Memory B cell (primary cell): ENCODE results near the gene NEK1.

Experiments used
- ATAC-seq: fragments of 150-1000 bp; cut with Tn5 transposase; 2 replicates; pipeline ENCODE4 v1.10.0; 2021; ENCODE audit warnings: low read depth, mild to moderate bottlenecking, moderate library complexity
- DNase-seq, 2 donors: peaks; one replicate each; pipeline ENCODE4 v3.0.0; 2022; ENCODE audit warnings: low spot score in 2 of 2
- H3K27ac Mint-ChIP-seq: one replicate; pipeline ENCODE4 v1.8.0; 2022; ENCODE audit warnings: mild to moderate bottlenecking, moderate library complexity, mixed read lengths
- H3K27me3 Mint-ChIP-seq: one replicate; pipeline ENCODE4 v1.8.0; 2022; ENCODE audit warnings: mixed read lengths
- H3K36me3 Mint-ChIP-seq: one replicate; pipeline ENCODE4 v1.8.0; 2022; ENCODE audit warnings: mild to moderate bottlenecking, mixed read lengths
- H3K4me1 Mint-ChIP-seq: one replicate; pipeline ENCODE4 v1.8.0; 2022; ENCODE audit warnings: mixed read lengths
- H3K4me3 Mint-ChIP-seq: one replicate; pipeline ENCODE4 v1.8.0; 2022; ENCODE audit warnings: mild to moderate bottlenecking, moderate library complexity, mixed read lengths
- H3K9me3 Mint-ChIP-seq: one replicate; pipeline ENCODE4 v1.8.0; 2022; ENCODE audit warnings: mixed read lengths

NEK1 gene

DNA sequence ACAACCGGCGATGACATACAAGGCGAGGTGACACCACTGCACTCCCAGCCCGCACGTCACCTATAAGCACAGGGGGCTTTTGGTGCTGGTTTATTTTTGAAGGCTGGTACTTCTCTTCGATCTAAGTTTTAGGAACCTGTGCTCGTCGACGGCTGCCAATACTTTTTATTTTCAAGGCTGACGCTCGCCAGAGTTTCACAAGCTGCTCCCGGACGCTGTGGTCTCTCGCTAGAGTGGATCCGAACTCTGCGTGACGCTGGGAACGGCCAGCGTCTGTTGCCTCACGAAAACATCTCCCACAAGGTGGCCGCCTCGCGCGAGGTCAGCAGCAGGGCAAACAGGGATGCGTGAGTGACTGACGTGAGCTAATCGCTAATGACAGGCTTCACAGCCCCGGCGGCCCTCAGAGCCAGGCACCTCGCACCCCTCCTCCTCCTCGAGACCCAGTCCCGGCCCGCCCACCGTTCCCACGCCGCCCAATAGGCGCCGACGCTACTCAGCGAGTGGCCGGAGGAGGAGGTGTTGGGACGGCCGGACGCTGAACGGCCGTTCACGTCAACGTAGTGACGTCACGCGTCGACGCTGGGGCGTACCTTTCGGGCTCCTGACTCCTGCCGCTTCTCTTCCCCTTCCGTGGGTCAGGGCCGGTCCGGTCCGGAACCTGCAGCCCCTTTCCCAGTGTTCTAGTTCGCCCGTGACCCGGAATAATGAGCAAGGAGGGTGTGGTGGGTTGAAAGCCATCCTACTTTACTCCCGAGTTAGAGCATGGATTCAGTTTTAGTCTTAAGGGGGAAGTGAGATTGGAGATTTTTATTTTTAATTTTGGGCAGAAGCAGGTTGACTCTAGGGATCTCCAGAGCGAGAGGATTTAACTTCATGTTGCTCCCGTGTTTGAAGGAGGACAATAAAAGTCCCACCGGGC lies 7.8 kb upstream of the NEK1 start, which contains the start of gene CLCN3:
CLCN3 (plus strand) TSS at position 621 of the 922 bp plus-strand sequence. CDS start 15,351 bp downstream, outside the sequence.
- H3K9me3 Mint-ChIP-seq = peaks cover 1% of the 10 kb centered on the region
- H3K4me3 Mint-ChIP-seq = peak within 1 kb of the TSS; percentile 99
- H3K27ac Mint-ChIP-seq = peak within 1 kb of the TSS; percentile 99
- H3K36me3 Mint-ChIP-seq = peaks cover 5% of the 10 kb centered on the region
- ATAC-seq (peak; percentile 78), DNase-seq (peak; percentile 94 to 95)
- no peaks in the 10 kb centered on the region for H3K27me3 Mint-ChIP-seq
- peaks cover 21% of the 10 kb centered on the region for H3K4me1 Mint-ChIP-seq

- peak overlapping the region; percentile 99 for H3K4me3 Mint-ChIP-seq
- DNase-seq (peak; percentile 71), ATAC-seq (peak; percentile 49)
- H3K9me3 Mint-ChIP-seq = peaks cover 1% of the 10 kb centered on the region
- H3K27ac Mint-ChIP-seq = peak overlapping the region; percentile 99
- H3K27me3 Mint-ChIP-seq = no peaks in the 10 kb centered on the region
- H3K36me3 Mint-ChIP-seq = peaks cover 3% of the 10 kb centered on the region
- peaks cover 21% of the 10 kb centered on the region for H3K4me1 Mint-ChIP-seq
Measured at GRCh38 chr4:169619518-169619957, 7.2 kb upstream of the NEK1 start.

- no peak for DNase-seq
- peak overlapping the region; percentile 99 for H3K4me3 Mint-ChIP-seq
- H3K36me3 Mint-ChIP-seq = peaks cover 3% of the 10 kb centered on the region
- peaks cover 1% of the 10 kb centered on the region for H3K9me3 Mint-ChIP-seq
- H3K4me1 Mint-ChIP-seq = peaks cover 21% of the 10 kb centered on the region
- peak overlapping the region; percentile 99 for H3K27ac Mint-ChIP-seq
- ATAC-seq = no peak
- H3K27me3 Mint-ChIP-seq = no peaks in the 10 kb centered on the region
Measured at GRCh38 chr4:169618986-169619385, 6.6 kb upstream of the NEK1 start.

- H3K9me3 Mint-ChIP-seq = no peaks in the 10 kb centered on the region
- ATAC-seq (no peak), DNase-seq (no peak)
- peak overlapping the region; percentile 99 for H3K27ac Mint-ChIP-seq
- H3K27me3 Mint-ChIP-seq = no peaks in the 10 kb centered on the region
- H3K4me1 Mint-ChIP-seq = peaks cover 18% of the 10 kb centered on the region
- peak overlapping the region; percentile 24 for H3K4me3 Mint-ChIP-seq
- H3K36me3 Mint-ChIP-seq = no peaks in the 10 kb centered on the region
Measured at GRCh38 chr4:169618286-169618685, 5.9 kb upstream of the NEK1 start.

DNA sequence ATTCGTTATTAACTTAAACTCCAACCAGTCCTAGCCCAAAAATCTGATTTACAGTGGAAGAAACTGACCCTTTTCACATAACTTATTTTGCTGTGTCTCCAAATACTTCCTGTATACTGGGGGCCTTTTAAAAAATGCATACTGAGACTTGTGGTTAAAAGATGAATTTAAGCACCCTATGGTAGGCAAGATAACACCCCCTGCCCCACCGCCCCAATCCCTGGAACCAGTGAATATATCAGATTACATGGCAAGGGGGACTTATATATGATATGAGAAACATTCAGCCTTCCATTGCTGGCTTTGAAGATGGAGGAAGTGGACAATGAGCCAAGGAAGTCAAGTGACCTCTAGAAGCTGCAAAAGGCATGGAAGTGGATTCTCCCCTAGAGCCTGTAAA lies 4.9 kb upstream of the NEK1 start:
- Mint-ChIP-seq H3K36me3 (no peaks in the 10 kb centered on the region), H3K4me1 (peaks cover 18% of the 10 kb centered on the region), H3K9me3 (no peaks in the 10 kb centered on the region), H3K4me3 (no peak overlapping the region), H3K27me3 (no peaks in the 10 kb centered on the region), H3K27ac (no peak overlapping the region)
- DNase-seq (no peak), ATAC-seq (no peak)

DNA sequence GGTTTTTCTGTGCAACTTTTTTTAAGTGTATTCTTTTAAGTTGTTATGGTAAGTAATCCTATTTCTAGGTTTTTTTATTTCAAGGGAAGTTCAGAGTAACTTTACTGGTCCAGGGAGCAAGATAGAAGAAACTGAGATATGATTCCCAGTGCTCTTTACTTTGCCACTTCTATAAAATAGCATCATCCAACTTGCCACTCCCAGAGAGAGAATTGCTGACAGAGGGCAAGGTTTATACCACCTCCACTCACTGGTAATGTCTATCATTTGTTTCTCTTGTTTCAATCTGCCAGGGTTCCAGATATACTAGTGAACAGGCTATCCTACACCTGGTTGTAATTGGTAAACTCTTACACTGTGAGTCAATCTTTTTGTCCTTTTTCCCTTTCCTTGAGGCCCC lies 4.5 kb upstream of the NEK1 start:
- DNase-seq = no peak
- no peak for ATAC-seq
- H3K27me3 Mint-ChIP-seq = no peaks in the 10 kb centered on the region
- H3K4me1 Mint-ChIP-seq = peaks cover 14% of the 10 kb centered on the region
- no peak overlapping the region for H3K27ac Mint-ChIP-seq
- no peaks in the 10 kb centered on the region for H3K36me3 Mint-ChIP-seq
- H3K9me3 Mint-ChIP-seq = no peaks in the 10 kb centered on the region
- no peak overlapping the region for H3K4me3 Mint-ChIP-seq

DNA sequence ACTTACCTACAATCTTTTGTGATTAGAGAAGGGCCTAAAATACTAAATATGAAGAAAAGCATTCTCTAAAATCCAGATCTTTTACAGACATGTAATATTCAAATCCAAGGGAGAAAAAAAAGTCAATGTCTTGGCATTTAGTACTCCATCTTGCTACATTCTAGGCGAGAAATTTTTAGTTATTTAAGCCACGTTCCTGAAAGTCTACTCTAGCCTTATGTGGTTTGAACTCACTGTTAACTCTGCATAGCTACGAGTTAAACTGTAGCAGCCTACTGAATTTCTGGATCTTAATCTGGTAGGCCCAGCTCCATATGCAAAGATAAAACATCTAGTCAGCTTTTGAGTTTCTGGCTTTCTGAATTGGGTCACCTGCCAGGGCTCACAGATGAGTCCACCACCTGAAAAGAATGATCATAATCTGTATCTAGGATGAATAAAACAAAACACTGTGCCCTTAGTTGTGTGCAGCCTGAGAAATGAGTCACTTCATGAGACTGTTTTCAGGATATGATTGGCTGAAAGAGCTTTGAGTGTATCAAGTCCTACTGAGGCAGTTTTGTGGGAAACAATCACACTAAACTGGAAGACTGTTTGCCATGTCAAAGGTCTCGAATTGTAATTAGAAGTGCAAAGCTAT lies 3.2 kb upstream of the NEK1 start:
- Mint-ChIP-seq H3K36me3 (no peaks in the 10 kb centered on the region), H3K27ac (no peak overlapping the region), H3K4me3 (no peak overlapping the region), H3K4me1 (peaks cover 16% of the 10 kb centered on the region), H3K27me3 (no peaks in the 10 kb centered on the region), H3K9me3 (no peaks in the 10 kb centered on the region)
- DNase-seq = no peak
- no peak for ATAC-seq

GRCh38 chr4:169612871-169613859 lies 782 bp upstream of the NEK1 start:
- Mint-ChIP-seq H3K36me3 (no peaks in the 10 kb centered on the region), H3K4me3 (peak overlapping the region; percentile 90), H3K4me1 (peaks cover 12% of the 10 kb centered on the region), H3K9me3 (no peaks in the 10 kb centered on the region), H3K27ac (peak overlapping the region; percentile 99), H3K27me3 (no peaks in the 10 kb centered on the region)
- ATAC-seq (peak; percentile 28), DNase-seq (peak; percentile 58 to 62)

DNA sequence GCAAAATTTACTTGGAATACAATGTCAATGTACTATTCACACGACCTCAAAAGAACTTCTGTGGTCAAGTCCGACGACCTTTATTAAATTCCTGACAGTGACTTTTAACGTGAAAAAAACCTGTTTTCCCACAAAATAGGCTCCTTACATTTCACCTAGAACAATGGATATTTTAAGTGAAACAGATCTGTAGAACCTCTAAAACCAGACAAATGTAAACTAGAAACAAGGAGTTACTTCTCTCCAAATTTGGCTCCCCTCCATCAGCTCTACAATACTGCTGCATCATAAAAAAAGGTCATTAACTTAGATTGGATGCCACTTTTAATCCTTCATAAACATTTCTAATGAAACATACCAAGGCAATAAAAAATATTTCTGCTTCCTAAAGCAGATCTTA lies 1.2 kb downstream of the NEK1 start:
- DNase-seq (no peak), ATAC-seq (no peak)
- Mint-ChIP-seq H3K36me3 (peaks cover 3% of the 10 kb centered on the region), H3K27ac (peak overlapping the region; percentile 99), H3K4me3 (peak overlapping the region; percentile 14), H3K27me3 (no peaks in the 10 kb centered on the region), H3K9me3 (no peaks in the 10 kb centered on the region), H3K4me1 (peaks cover 16% of the 10 kb centered on the region)

DNA sequence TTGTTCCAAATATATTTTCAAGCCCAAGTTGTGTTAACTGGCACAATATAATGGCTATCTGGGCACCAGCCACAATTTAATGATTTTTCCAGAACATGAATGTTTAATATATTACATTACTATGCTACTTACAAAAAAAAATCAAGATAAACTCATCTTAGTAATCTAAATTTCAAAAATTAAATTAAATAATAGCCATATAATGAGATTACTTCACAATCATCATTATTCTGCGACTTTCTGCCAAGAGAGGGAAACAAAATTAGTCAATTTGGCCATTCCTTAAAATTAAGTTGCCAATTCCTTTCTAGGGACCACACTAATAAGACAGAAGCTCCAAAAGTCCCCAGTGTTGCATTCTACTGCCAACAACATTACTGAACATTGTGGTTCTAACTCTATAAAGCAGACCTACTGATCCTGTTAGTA lies 7.5 kb downstream of the NEK1 start:
- DNase-seq (no peak), ATAC-seq (no peak)
- peaks cover 5% of the 10 kb centered on the region for H3K4me1 Mint-ChIP-seq
- no peak overlapping the region for H3K27ac Mint-ChIP-seq
- H3K4me3 Mint-ChIP-seq = no peak overlapping the region
- H3K9me3 Mint-ChIP-seq = no peaks in the 10 kb centered on the region
- H3K36me3 Mint-ChIP-seq = peaks cover 7% of the 10 kb centered on the region
- no peaks in the 10 kb centered on the region for H3K27me3 Mint-ChIP-seq

- ATAC-seq (no peak), DNase-seq (no peak)
- no peak overlapping the region for H3K4me3 Mint-ChIP-seq
- H3K4me1 Mint-ChIP-seq = peaks cover 5% of the 10 kb centered on the region
- no peaks in the 10 kb centered on the region for H3K27me3 Mint-ChIP-seq
- no peaks in the 10 kb centered on the region for H3K9me3 Mint-ChIP-seq
- H3K36me3 Mint-ChIP-seq = peaks cover 7% of the 10 kb centered on the region
- no peak overlapping the region for H3K27ac Mint-ChIP-seq
Measured at GRCh38 chr4:169604131-169604900, 8.1 kb downstream of the NEK1 start.

DNA sequence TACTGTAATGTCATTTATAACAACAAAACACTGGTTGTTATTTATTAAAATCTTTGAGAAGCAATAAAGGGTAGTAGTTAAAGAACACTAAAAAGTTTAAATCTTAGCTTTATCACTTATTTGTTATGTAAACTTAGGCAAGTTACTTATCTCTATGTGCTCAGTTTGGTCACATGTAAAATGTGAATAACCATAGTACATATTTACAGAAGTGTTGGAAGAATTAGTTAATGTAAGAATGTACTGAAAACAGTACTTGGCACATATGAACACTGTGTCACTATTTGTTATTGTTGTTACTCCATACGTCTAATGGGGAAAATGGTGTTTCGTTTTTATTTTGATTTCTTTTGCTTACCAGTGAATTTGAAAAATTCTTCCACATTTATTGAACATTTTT lies 9.1 kb downstream of the NEK1 start:
- H3K27ac Mint-ChIP-seq = no peak overlapping the region
- DNase-seq = no peak
- no peak for ATAC-seq
- no peaks in the 10 kb centered on the region for H3K27me3 Mint-ChIP-seq
- no peaks in the 10 kb centered on the region for H3K9me3 Mint-ChIP-seq
- peaks cover 9% of the 10 kb centered on the region for H3K36me3 Mint-ChIP-seq
- peaks cover 5% of the 10 kb centered on the region for H3K4me1 Mint-ChIP-seq
- no peak overlapping the region for H3K4me3 Mint-ChIP-seq
